Bronchial epithelial cell (primary cell): ENCODE measurements around the gene VSIG10. TPM values are rescaled to one million over a fixed set of nuclear protein-coding genes. Genes with fewer than 3 reads are reported as not detected.
A peak's percentile ranks its signal among the peaks of the same experiment; 100 is the strongest.

Experiments used
- DNase-seq: peaks from one replicate; pipeline ENCODE4 v3.0.0-alpha.2; 2010; ENCODE audit warnings: low read depth
- FAIRE-seq: peaks from 2 replicates; lab custom pipeline; 2011; peaks lifted over from hg19 to GRCh38; lab: Jason Lieb, UNC
- H3K27me3 ChIP-seq: 2 replicates; pipeline ENCODE4 v1.5.1; 2011; ENCODE audit warnings: low read length; ENCODE audit not compliant: control insufficient read depth, insufficient read depth
- H3K36me3 ChIP-seq: 2 replicates; pipeline ENCODE4 v1.5.1; 2011; ENCODE audit warnings: low read length; ENCODE audit not compliant: control insufficient read depth, insufficient read depth
- H3K4me3 ChIP-seq: 2 replicates; pipeline ENCODE4 v1.5.1; 2011; ENCODE audit warnings: mild to moderate bottlenecking, low read depth, low read length, control low read depth
- total RNA-seq: library from RNA; depleted of rRNA; stranded (reverse); fragments of >200 nt; gene quantifications from 2 replicates; pipeline ENCODE4 v1.2.1, GENCODE V29; 2014
- TF ChIP-seq, protein P1 (sequence below): IDR thresholded peaks from 2 replicates; pipeline ENCODE4 v1.5.1; 2011; ENCODE audit warnings: mild to moderate bottlenecking, moderate library complexity, low read length, control low read depth, inconsistent platforms; ENCODE audit not compliant: insufficient read depth, severe bottlenecking

VSIG10 gene
- total RNA-seq, 1 donor from 2014 or later, result 20.0 TPM

GRCh38 chr12:118055865-118056773 lies 47.7 kb downstream of the VSIG10 start:
- FAIRE-seq, result no peak
- Histone ChIP-seq H3K27me3 (no peaks in the 10 kb centered on the region), H3K36me3 (peaks cover 1% of the 10 kb centered on the region), H3K4me3 (no peak overlapping the region)
- TF ChIP-seq, protein P1, sequence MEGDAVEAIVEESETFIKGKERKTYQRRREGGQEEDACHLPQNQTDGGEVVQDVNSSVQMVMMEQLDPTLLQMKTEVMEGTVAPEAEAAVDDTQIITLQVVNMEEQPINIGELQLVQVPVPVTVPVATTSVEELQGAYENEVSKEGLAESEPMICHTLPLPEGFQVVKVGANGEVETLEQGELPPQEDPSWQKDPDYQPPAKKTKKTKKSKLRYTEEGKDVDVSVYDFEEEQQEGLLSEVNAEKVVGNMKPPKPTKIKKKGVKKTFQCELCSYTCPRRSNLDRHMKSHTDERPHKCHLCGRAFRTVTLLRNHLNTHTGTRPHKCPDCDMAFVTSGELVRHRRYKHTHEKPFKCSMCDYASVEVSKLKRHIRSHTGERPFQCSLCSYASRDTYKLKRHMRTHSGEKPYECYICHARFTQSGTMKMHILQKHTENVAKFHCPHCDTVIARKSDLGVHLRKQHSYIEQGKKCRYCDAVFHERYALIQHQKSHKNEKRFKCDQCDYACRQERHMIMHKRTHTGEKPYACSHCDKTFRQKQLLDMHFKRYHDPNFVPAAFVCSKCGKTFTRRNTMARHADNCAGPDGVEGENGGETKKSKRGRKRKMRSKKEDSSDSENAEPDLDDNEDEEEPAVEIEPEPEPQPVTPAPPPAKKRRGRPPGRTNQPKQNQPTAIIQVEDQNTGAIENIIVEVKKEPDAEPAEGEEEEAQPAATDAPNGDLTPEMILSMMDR, result no peak
- DNase-seq, result no peak

GRCh38 chr12:118055144-118055557 lies 48.7 kb downstream of the VSIG10 start:
- no peak for FAIRE-seq
- TF ChIP-seq, protein P1, result peak; percentile 67
- peak; percentile 33 for DNase-seq
- no peaks in the 10 kb centered on the region for H3K27me3 ChIP-seq
- H3K36me3 ChIP-seq, result peaks cover 3% of the 10 kb centered on the region
- H3K4me3 ChIP-seq, result no peak overlapping the region

DNA sequence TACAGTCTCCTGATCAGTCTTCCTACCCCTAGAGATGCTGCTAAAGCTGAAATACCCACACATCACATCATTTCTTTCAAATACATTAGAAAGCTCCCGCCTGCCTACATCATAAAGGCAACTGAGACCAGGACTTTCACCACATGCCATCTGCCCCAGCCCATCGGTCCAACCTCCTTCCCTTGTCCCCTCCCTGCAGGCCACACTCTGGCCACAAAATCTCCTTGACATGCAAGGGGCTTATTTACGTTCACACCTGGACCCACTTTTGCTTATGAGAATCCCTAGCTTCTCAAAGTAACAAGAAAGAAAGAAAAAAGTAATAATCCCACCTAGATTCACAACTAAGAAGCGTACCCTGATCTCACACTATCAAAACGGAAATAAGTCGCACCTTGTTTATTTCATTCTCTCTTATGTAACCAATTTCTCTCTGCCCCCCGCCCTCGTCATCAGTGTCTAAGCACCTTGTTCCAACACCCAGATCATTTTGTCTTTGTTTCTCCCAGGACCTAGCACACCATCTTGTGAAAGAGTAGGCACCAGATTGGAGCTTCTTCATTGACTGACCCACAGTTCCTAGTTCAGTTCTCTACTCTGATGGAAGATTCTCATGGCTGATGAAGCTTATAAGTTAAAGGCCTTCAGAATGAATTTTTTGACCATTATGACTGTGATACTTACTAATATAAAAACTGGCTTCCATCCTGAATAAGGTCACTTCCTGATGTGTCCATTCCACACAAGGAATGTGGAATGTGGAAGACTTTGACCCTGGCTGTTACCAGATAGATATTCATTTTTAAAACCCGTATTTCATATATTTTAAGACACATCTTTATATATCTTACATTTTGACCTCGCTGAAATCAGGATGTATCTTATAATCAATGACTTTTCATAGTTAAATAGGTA lies 50.5 kb downstream of the VSIG10 start:
- Histone ChIP-seq H3K4me3 (no peak overlapping the region), H3K36me3 (peaks cover 3% of the 10 kb centered on the region), H3K27me3 (no peaks in the 10 kb centered on the region)
- DNase-seq (no peak), FAIRE-seq (no peak)
- TF ChIP-seq, protein P1, result no peak

DNA sequence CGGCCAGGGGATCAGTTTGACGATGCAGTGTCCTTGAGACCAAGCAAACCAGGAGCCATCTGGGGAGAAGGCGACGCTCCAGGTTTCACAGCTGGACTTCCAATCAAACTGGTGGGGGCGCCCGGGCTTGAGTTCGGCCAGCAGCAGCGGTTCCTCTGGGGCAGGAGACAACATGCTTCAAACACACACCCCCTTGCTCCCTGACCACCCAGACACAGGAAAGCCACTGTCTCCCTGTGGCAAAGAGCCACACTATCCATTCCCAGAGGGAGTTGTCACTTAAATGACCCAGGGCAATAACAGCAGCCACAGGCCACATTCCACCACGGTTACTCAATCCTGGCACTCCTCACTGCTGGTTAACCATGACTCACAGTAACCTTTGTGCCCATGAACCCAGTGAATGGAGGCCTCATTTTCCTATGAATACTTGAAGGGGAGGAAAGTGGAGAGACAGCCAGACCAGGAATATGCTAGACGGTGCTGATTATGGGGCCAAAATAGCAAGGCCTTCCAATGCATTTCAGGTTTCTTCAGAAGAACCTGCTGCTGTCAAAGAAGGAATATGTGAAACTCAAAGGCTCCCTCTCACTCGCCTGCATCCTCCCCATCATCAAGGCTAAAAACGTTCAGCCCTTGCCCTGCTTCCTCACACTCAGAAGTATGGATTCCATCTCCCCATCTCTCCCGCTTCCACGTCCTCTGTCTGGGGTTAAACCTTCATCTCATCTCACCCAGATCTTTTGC lies 51.3 kb downstream of the VSIG10 start:
- peak; percentile 40 for FAIRE-seq
- Histone ChIP-seq H3K4me3 (no peak overlapping the region), H3K27me3 (no peaks in the 10 kb centered on the region), H3K36me3 (peaks cover 3% of the 10 kb centered on the region)
- TF ChIP-seq, protein P1, result no peak
- peak; percentile 96 for DNase-seq
